GM06990 (cell line): ENCODE results near the gene PIR.
A peak's percentile ranks its signal among the peaks of the same experiment; 100 is the strongest.

Source experiments
- DNase-seq: peaks from one replicate; pipeline ENCODE4 v3.0.0-alpha.2; 2011; ENCODE audit not compliant: insufficient read length; ENCODE audit errors: extremely low read depth
- H3K27me3 ChIP-seq: replicated peaks from 2 replicates; pipeline ENCODE4 v1.6.0; 2011; ENCODE audit warnings: low read length; ENCODE audit not compliant: control insufficient read depth, insufficient read depth
- H3K36me3 ChIP-seq: 2 replicates; pipeline ENCODE4 v1.5.1; 2011; ENCODE audit warnings: low read length; ENCODE audit not compliant: control insufficient read depth, insufficient read depth
- H3K4me3 ChIP-seq: replicated peaks from 2 replicates; pipeline ENCODE4 v1.5.1; 2011; ENCODE audit warnings: low read depth, mild to moderate bottlenecking, control low read depth, low read length
- CTCF ChIP-seq: IDR thresholded peaks from 2 replicates; pipeline ENCODE4 v1.5.1; 2011; ENCODE audit warnings: low read length, control low read depth, mild to moderate bottlenecking, inconsistent platforms; ENCODE audit not compliant: insufficient read depth, poor library complexity, severe bottlenecking

PIR gene

DNA sequence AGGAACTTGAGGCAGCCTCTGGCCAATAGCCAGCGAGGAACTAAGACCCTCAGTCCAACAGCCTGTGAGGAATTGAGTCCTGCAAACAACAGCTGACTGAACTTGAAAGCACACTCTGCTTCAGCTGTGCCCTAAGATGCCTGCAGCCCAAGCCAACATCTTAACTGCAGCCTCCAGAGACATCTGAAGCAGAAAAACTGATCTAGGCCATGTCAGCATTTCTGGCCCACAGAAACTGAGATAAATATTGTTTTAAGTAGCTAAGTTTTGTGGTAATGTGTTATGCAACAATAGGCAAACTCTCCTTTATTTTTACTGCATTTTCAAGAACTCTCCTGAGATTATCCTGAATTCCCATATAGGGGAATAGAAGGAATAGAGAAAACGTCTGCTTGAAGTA is 133.4 kb downstream of the PIR start:
- TF ChIP-seq CTCF: no peak

DNA sequence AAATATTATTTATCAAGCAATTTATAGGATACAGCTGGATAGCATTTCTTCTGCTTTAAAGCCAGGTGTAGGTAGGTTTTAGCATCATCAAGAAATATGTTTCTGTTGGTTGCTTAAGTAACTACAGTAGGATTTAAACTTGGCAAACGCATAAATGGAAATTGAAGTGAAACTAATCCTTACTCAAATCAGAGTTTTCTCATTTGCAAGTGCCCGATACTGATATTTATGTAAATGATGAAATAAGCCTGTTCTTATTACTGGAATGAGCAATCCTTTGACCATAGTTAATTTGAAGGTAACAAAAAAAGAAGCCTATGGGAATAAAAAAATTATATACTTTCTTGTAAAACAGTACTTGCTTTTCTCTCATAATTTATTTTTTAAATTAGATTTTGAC is 134.6 kb downstream of the PIR start:
- TF ChIP-seq CTCF: no peak
- peak; percentile 19 for DNase-seq
- no peaks in the 10 kb centered on the region for H3K36me3 ChIP-seq
- no peaks in the 10 kb centered on the region for H3K27me3 ChIP-seq
- H3K4me3 ChIP-seq: no peak overlapping the region

More for the DNA sequence above, 133.4 kb downstream of the PIR start:
- Histone ChIP-seq H3K4me3 (no peak overlapping the region), H3K36me3 (no peaks in the 10 kb centered on the region), H3K27me3 (no peaks in the 10 kb centered on the region)
- DNase-seq: no peak

- Histone ChIP-seq H3K36me3 (no peaks in the 10 kb centered on the region), H3K4me3 (no peak overlapping the region), H3K27me3 (no peaks in the 10 kb centered on the region)
- no peak for DNase-seq
- TF ChIP-seq CTCF: no peak
Measured at GRCh38 chrX:15356444-15356843, 136.7 kb downstream of the PIR start.

GRCh38 chrX:15350329-15350996 is 142.7 kb downstream of the PIR start:
- Histone ChIP-seq H3K27me3 (no peaks in the 10 kb centered on the region), H3K36me3 (no peaks in the 10 kb centered on the region), H3K4me3 (no peak overlapping the region)
- no peak for TF ChIP-seq CTCF
- no peak for DNase-seq

DNA sequence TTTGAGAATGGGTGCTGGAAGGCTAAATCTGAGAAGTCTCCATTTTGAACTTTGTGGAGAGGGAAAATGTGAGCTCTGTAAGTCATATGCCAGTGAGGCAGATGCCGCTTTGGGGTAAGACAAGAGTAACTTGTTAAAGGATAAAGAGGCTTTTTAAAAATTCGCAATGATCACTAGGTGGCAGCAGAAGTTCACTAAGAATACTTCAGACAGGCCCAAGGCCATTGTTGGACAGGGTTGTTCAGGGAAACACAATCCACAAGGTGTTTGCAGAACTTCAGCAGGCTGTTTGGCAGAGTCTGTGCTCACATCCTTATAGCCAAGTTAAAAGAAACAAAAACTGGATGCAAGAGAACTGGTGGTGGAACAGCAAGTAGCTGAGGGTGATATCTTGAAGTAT is 144.1 kb downstream of the PIR start:
- DNase-seq: peak; percentile 3
- no peaks in the 10 kb centered on the region for H3K27me3 ChIP-seq
- H3K36me3 ChIP-seq: no peaks in the 10 kb centered on the region
- peak; percentile 53 for TF ChIP-seq CTCF
- no peak overlapping the region for H3K4me3 ChIP-seq

DNA sequence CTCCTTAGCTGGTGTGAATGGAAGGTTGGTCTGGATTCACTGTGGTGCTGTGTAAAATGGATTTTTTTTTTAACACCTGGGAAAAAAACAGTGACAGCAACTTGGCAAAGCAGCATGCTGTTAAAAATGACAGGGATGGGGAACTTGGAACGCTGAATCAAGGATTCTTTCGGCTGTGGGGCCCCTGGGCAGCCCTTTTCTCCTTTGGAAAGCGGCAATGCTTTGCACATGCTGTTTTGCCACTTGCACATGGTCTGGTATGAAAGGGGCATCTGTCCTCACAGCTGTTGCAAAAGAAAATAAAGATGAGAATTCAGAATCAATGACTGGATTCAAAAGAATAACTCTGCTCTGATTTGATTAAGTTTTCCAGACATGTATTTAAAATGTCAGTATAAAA is 147.2 kb downstream of the PIR start:
- H3K36me3 ChIP-seq: no peaks in the 10 kb centered on the region
- no peak for TF ChIP-seq CTCF
- H3K27me3 ChIP-seq: no peaks in the 10 kb centered on the region
- no peak overlapping the region for H3K4me3 ChIP-seq
- no peak for DNase-seq
